ENCODE measurements around the gene QDPR. TPM values are rescaled to one million over a fixed set of nuclear protein-coding genes. Genes with fewer than 3 reads are reported as not detected.

The QDPR gene
- total RNA-seq, 1 donor from 2014 or later = 53.6 TPM

- Mint-ChIP-seq H3K27me3 (ENCODE audit: low read depth, unreplicated experiment) (no peaks in the 10 kb centered on the region), H3K4me3 (ENCODE audit: unreplicated experiment) (no peak overlapping the region), H3K36me3 (ENCODE audit: low read depth, unreplicated experiment) (no peaks in the 10 kb centered on the region), H3K9me3 (ENCODE audit: unreplicated experiment) (no peaks in the 10 kb centered on the region), H3K27ac (ENCODE audit: unreplicated experiment) (no peak overlapping the region), H3K4me1 (ENCODE audit: low read depth, unreplicated experiment) (peaks cover 8% of the 10 kb centered on the region)
- Histone ChIP-seq H3K27me3 (ENCODE audit: insufficient read depth, low read length) (peaks cover 4% of the 10 kb centered on the region), H3K27ac (ENCODE audit: low read depth, low read length) (no peak overlapping the region), H2AFZ (ENCODE audit: low read depth, low read length) (no peak overlapping the region), H3K9me3 (ENCODE audit: insufficient read depth, low read depth, low read length) (no peaks in the 10 kb centered on the region), H3K79me2 (ENCODE audit: insufficient read depth, low read length) (no peaks in the 10 kb centered on the region), H3K4me1 (ENCODE audit: insufficient read depth, low read length) (peaks cover 9% of the 10 kb centered on the region), H3K36me3 (ENCODE audit: insufficient read depth, low read length) (no peaks in the 10 kb centered on the region), H3K4me3 (ENCODE audit: insufficient read depth, low read depth, low read length) (no peak overlapping the region), H3K4me2 (ENCODE audit: low read length) (no peak overlapping the region), H3K9ac (ENCODE audit: low read length) (no peak overlapping the region), H4K20me1 (ENCODE audit: insufficient read depth, low read length) (no peaks in the 10 kb centered on the region)
- FAIRE-seq (no peak), DNase-seq (ENCODE audit: low read depth) (no peak)
- TF ChIP-seq EZH2 (IDR thresholded peaks at IDR 0.05; ENCODE audit: insufficient read depth, low read length) = no peak
- no peak for TF ChIP-seq CTCF (IDR thresholded peaks at IDR 0.05; ENCODE audit: insufficient read depth, low read depth, low read length)
Measured at GRCh38 chr4:17560065-17560673, 48.3 kb upstream of the QDPR start.

- Histone ChIP-seq H3K9ac (ENCODE audit: low read length) (no peak overlapping the region), H3K4me1 (ENCODE audit: insufficient read depth, low read length) (peaks cover 9% of the 10 kb centered on the region), H3K4me2 (ENCODE audit: low read length) (no peak overlapping the region), H3K79me2 (ENCODE audit: insufficient read depth, low read length) (no peaks in the 10 kb centered on the region), H3K27ac (ENCODE audit: low read depth, low read length) (no peak overlapping the region), H3K9me3 (ENCODE audit: insufficient read depth, low read depth, low read length) (no peaks in the 10 kb centered on the region), H3K27me3 (ENCODE audit: insufficient read depth, low read length) (peaks cover 5% of the 10 kb centered on the region), H4K20me1 (ENCODE audit: insufficient read depth, low read length) (no peaks in the 10 kb centered on the region), H3K4me3 (ENCODE audit: insufficient read depth, low read depth, low read length) (no peak overlapping the region), H2AFZ (ENCODE audit: low read depth, low read length) (no peak overlapping the region), H3K36me3 (ENCODE audit: insufficient read depth, low read length) (no peaks in the 10 kb centered on the region)
- FAIRE-seq (no peak), DNase-seq (ENCODE audit: low read depth) (no peak)
- no peak overlapping the region for H3K4me3 Mint-ChIP-seq (ENCODE audit: unreplicated experiment)
- no peaks in the 10 kb centered on the region for H3K9me3 Mint-ChIP-seq (ENCODE audit: unreplicated experiment)
- no peak for TF ChIP-seq CTCF (IDR thresholded peaks at IDR 0.05; ENCODE audit: insufficient read depth, low read depth, low read length)
- no peak for TF ChIP-seq EZH2 (IDR thresholded peaks at IDR 0.05; ENCODE audit: insufficient read depth, low read length)
- no peaks in the 10 kb centered on the region for H3K27me3 Mint-ChIP-seq (ENCODE audit: low read depth, unreplicated experiment)
- no peak overlapping the region for H3K27ac Mint-ChIP-seq (ENCODE audit: unreplicated experiment)
- no peaks in the 10 kb centered on the region for H3K36me3 Mint-ChIP-seq (ENCODE audit: low read depth, unreplicated experiment)
- H3K4me1 Mint-ChIP-seq (ENCODE audit: low read depth, unreplicated experiment) = peaks cover 8% of the 10 kb centered on the region
Measured at GRCh38 chr4:17559709-17560048, 47.8 kb upstream of the QDPR start.

- FAIRE-seq = no peak
- Histone ChIP-seq H3K4me2 (ENCODE audit: low read length) (no peak overlapping the region), H3K27ac (ENCODE audit: low read depth, low read length) (no peak overlapping the region), H2AFZ (ENCODE audit: low read depth, low read length) (no peak overlapping the region), H3K9ac (ENCODE audit: low read length) (no peak overlapping the region), H3K27me3 (ENCODE audit: insufficient read depth, low read length) (peaks cover 5% of the 10 kb centered on the region), H3K79me2 (ENCODE audit: insufficient read depth, low read length) (no peaks in the 10 kb centered on the region), H3K4me1 (ENCODE audit: insufficient read depth, low read length) (peaks cover 9% of the 10 kb centered on the region), H3K4me3 (ENCODE audit: insufficient read depth, low read depth, low read length) (no peak overlapping the region), H4K20me1 (ENCODE audit: insufficient read depth, low read length) (no peaks in the 10 kb centered on the region), H3K36me3 (ENCODE audit: insufficient read depth, low read length) (no peaks in the 10 kb centered on the region), H3K9me3 (ENCODE audit: insufficient read depth, low read depth, low read length) (no peaks in the 10 kb centered on the region)
- TF ChIP-seq CTCF (IDR thresholded peaks at IDR 0.05; ENCODE audit: insufficient read depth, low read depth, low read length) (no peak), EZH2 (IDR thresholded peaks at IDR 0.05; ENCODE audit: insufficient read depth, low read length) (no peak)
- Mint-ChIP-seq H3K9me3 (ENCODE audit: unreplicated experiment) (no peaks in the 10 kb centered on the region), H3K27ac (ENCODE audit: unreplicated experiment) (no peak overlapping the region), H3K4me1 (ENCODE audit: low read depth, unreplicated experiment) (peaks cover 8% of the 10 kb centered on the region), H3K4me3 (ENCODE audit: unreplicated experiment) (no peak overlapping the region), H3K27me3 (ENCODE audit: low read depth, unreplicated experiment) (no peaks in the 10 kb centered on the region), H3K36me3 (ENCODE audit: low read depth, unreplicated experiment) (no peaks in the 10 kb centered on the region)
- no peak for DNase-seq (ENCODE audit: low read depth)
Measured at GRCh38 chr4:17558941-17559708, 47.2 kb upstream of the QDPR start.

Measured in astrocyte (in vitro differentiated cells and primary cell).